IPS-NIHi7 (cell line): ENCODE results near the gene DCUN1D2.

Source experiments
- DNase-seq: peaks from one replicate; pipeline ENCODE4 v3.0.0; 2012; ENCODE audit warnings: mixed read lengths; ENCODE audit errors: extremely low spot score

Gene DCUN1D2

GRCh38 chr13:113423520-113424163, 66.9 kb downstream of the DCUN1D2 start:
- DNase-seq = no peak

- DNase-seq = no peak
These were observed 67.5 kb downstream of the DCUN1D2 start for GRCh38 chr13:113422807-113423519.

GRCh38 chr13:113421673-113422270, 68.7 kb downstream of the DCUN1D2 start:
- DNase-seq = no peak

- DNase-seq = peak; percentile 48
These were observed 69.5 kb downstream of the DCUN1D2 start for GRCh38 chr13:113420833-113421600.

- DNase-seq = no peak
These were observed 70.3 kb downstream of the DCUN1D2 start for GRCh38 chr13:113420232-113420631.

GRCh38 chr13:113419531-113420193, 70.8 kb downstream of the DCUN1D2 start:
- DNase-seq = no peak

- no peak for DNase-seq
These were observed 71.8 kb downstream of the DCUN1D2 start for GRCh38 chr13:113418722-113419049.

- no peak for DNase-seq
These were observed 72.4 kb downstream of the DCUN1D2 start for GRCh38 chr13:113417836-113418721.

- no peak for DNase-seq
These were observed 73.3 kb downstream of the DCUN1D2 start for GRCh38 chr13:113417008-113417751.

GRCh38 chr13:113415825-113416224, 74.7 kb downstream of the DCUN1D2 start:
- DNase-seq = no peak

- DNase-seq = no peak
These were observed 75.5 kb downstream of the DCUN1D2 start for GRCh38 chr13:113415032-113415431.

- no peak for DNase-seq
These were observed 76.2 kb downstream of the DCUN1D2 start for GRCh38 chr13:113414335-113414734.

GRCh38 chr13:113413898-113414282, 76.6 kb downstream of the DCUN1D2 start:
- no peak for DNase-seq

GRCh38 chr13:113413178-113413897, 77.2 kb downstream of the DCUN1D2 start:
- no peak for DNase-seq

GRCh38 chr13:113412440-113412839, 78.1 kb downstream of the DCUN1D2 start:
- no peak for DNase-seq

- no peak for DNase-seq
These were observed 79.1 kb downstream of the DCUN1D2 start for GRCh38 chr13:113411216-113412023.

- no peak for DNase-seq
These were observed 79.9 kb downstream of the DCUN1D2 start for GRCh38 chr13:113410472-113411201.

GRCh38 chr13:113408562-113408961, 81.9 kb downstream of the DCUN1D2 start:
- no peak for DNase-seq
